ENCODE measurements around the gene STK17B.
A peak's percentile ranks its signal among the peaks of the same experiment; 100 is the strongest.
"Not testable (repeated sequence)": the region's sequence is repeated elsewhere in the genome, so short reads cannot be mapped to it uniquely, and the experiment has no call there.

The STK17B gene

DNA sequence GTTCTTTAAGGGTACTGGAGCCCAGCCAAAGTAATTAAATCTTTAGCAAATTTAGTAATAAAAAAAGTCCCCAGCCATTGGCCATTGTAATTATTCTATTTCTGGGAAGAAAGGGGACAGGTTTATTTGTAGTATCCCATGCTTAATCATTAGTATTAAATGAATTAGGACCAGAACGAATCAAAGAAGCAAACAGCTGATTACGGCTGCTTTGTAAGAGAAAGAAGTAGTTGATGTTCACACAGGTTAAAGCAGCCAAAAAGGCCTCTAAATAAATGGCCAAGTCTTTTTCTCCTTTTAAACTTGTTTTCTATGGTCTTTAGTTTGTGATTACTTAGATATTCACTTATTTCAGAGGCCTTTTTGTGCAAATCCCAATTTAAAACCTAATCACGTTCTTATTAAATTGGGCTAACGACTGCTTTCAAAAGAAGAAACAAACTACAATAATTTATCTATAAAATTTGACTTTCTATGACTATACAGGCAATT, 54.1 kb downstream of the STK17B start:
- H3K27ac Mint-ChIP-seq, result no peak overlapping the region
- peaks cover 3% of the 10 kb centered on the region for H3K36me3 Mint-ChIP-seq
- H3K4me3 Mint-ChIP-seq, result no peak overlapping the region
- peaks cover 13% of the 10 kb centered on the region for H3K4me1 Mint-ChIP-seq
- peaks cover 5% of the 10 kb centered on the region for H3K9me3 Mint-ChIP-seq
- H3K27me3 Mint-ChIP-seq, result no peaks in the 10 kb centered on the region

DNA sequence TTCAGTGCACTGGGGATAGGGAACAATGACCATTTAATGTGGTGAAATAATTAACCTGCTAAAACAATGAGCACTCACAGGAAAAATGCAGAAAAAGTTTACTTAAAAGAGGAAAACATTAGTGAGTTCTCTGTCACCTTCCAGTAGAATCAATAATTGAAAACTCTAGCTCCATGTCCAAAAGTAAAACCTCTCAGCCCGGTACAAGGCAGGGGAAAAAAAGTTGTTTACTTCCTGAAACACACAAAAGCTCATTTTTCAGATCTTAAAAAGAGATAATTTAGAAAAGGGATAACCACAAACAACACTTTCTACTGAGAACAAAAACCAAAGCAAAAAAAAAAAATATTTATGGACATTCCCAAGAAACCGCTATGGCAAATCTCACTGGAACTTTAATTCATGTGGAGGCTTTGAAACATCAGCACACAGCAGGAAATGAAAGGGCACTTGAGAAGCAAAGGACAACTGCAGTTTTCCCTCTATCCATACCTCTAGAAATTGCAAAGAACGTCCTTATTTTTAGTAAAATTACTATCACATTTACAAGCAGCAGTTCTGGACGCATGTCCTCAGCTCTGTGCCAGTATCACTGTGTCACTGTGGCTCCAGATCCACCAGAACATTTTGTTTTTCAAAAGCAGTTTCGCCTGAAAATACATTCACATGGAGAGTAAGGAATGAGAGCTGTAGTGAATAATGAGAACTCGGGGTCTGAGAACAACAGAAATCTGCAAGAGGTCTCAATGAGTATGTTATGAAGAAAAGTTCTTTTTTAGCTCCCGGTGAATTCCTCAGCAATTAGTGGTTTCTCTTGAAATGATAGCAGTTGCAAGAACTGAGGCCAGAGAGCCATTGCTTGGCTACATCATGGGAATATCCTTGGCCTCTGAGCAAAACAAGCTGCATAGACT, 58.1 kb downstream of the STK17B start:
- Mint-ChIP-seq H3K9me3 (no peaks in the 10 kb centered on the region), H3K27ac (no peak overlapping the region), H3K4me1 (peaks cover 17% of the 10 kb centered on the region), H3K36me3 (no peaks in the 10 kb centered on the region), H3K27me3 (no peaks in the 10 kb centered on the region), H3K4me3 (no peak overlapping the region)

DNA sequence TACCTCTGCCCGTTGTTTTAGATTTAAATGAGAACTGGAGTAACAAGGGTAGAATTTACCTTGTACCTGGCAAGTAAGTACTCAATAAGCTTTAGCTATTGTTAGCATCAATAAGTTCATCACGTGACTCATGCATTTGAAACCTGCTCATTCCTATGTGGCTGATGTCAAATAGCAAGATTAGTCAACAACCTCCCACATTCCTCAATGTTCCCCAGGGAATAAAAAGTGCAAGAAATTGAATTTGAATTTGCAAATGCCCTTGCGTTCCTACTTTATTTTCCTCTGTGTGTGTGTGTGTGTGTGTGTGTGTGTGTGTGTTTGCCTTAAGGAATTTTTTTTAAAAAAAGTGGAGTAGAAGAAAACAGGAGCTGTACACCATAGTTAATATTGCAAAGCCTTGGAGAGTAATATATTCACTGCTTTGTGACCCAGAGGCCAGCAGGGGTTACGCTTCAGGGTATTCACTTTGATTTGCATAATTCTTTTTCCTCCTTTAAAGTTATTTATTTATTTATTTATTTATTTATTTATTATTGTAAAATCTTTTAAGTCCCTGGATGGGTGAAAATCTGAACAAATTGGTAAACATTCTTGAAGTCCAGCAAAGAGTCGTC, 58.9 kb downstream of the STK17B start:
- Mint-ChIP-seq H3K4me3 (no peak overlapping the region), H3K27ac (no peak overlapping the region), H3K27me3 (no peaks in the 10 kb centered on the region), H3K9me3 (no peaks in the 10 kb centered on the region), H3K4me1 (peaks cover 17% of the 10 kb centered on the region), H3K36me3 (no peaks in the 10 kb centered on the region)

DNA sequence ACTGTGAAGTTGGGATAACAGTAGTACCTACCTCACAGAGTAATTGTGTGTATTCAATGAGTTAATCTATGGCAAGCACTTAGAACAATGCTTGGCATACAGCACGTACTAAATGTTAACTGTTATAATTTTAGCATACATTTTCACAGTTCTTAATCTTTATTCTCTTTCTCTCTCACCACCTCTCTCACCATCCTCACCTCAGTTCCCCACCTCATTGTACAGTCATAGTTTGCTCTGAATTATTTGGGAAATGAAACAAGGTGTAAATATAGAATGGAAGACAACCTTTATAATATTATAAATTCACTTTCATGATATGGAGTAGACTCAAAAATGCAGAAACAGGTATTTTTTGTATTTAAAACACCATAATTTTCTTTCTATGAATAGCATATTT, 62.8 kb downstream of the STK17B start:
- H3K4me3 Mint-ChIP-seq, result no peak overlapping the region
- H3K36me3 Mint-ChIP-seq, result peaks cover 2% of the 10 kb centered on the region
- H3K4me1 Mint-ChIP-seq, result peaks cover 32% of the 10 kb centered on the region
- H3K9me3 Mint-ChIP-seq, result no peaks in the 10 kb centered on the region
- H3K27ac Mint-ChIP-seq, result no peak overlapping the region
- H3K27me3 Mint-ChIP-seq, result no peaks in the 10 kb centered on the region

DNA sequence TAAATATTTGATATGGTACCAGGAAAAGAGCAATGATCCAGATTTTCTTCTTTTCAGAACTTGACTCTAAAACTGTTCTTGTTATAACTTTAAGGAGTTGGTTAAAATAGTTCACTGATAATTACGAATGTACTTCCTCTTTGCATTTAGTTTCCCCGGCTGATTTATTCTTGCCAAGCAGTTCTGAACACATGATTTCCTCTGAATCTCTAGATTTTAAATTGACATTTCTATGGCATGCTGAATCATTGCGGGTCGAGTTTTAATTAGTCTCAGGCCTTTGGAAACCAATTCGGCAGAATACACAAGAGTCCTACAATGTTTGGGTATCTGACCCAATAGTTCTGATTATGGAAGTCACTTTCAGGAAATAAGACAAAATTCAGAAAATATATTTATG, 65.4 kb downstream of the STK17B start:
- peaks cover 2% of the 10 kb centered on the region for H3K36me3 Mint-ChIP-seq
- no peaks in the 10 kb centered on the region for H3K27me3 Mint-ChIP-seq
- H3K9me3 Mint-ChIP-seq, result peaks cover 5% of the 10 kb centered on the region
- peaks cover 38% of the 10 kb centered on the region for H3K4me1 Mint-ChIP-seq
- peak overlapping the region; percentile 77 for H3K4me3 Mint-ChIP-seq
- H3K27ac Mint-ChIP-seq, result peak overlapping the region; percentile 90

DNA sequence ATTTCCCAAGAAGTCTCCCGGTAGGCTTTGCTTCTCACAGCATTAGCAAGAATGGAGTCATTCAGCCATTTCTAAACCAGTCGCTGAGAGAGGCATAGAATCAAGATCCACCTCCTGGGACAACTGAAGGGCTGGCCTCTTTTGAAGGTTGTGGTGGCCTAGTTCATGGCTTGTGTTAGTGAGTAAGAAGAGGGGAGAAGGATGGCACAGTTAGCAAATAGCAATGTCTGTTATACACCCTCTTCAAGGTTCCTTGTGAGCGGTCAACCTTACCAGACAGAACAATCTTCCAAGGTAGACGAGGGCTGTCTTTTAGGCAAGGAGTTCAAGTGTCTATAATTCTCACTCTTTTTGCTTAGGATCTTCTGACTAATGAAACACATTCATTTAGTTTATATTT, 67.3 kb downstream of the STK17B start:
- H3K27ac Mint-ChIP-seq, result no peak overlapping the region
- H3K36me3 Mint-ChIP-seq, result peaks cover 2% of the 10 kb centered on the region
- H3K4me1 Mint-ChIP-seq, result peaks cover 43% of the 10 kb centered on the region
- H3K27me3 Mint-ChIP-seq, result no peaks in the 10 kb centered on the region
- H3K4me3 Mint-ChIP-seq, result no peak overlapping the region
- H3K9me3 Mint-ChIP-seq, result peaks cover 5% of the 10 kb centered on the region

DNA sequence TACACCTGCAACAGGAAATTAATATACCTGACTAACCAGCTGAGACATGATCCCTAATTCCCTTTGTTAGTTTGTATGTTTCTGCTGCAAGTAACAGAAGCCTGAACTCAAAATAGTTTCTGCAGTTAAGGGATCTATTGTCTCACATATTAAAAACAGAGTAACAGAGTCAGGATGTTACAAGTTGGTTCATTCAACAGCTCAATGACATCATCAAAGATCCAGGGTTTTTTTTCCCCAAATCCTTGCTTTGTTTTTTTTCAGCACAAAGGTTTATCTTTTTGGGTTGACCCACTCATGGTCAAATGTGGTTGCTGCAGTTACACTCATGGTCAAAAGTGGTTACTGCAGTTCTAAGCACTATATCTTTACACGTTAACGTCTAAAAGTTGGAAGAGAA, 67.8 kb downstream of the STK17B start:
- peaks cover 2% of the 10 kb centered on the region for H3K36me3 Mint-ChIP-seq
- peaks cover 43% of the 10 kb centered on the region for H3K4me1 Mint-ChIP-seq
- no peak overlapping the region for H3K27ac Mint-ChIP-seq
- H3K4me3 Mint-ChIP-seq, result no peak overlapping the region
- no peaks in the 10 kb centered on the region for H3K27me3 Mint-ChIP-seq
- peaks cover 5% of the 10 kb centered on the region for H3K9me3 Mint-ChIP-seq

DNA sequence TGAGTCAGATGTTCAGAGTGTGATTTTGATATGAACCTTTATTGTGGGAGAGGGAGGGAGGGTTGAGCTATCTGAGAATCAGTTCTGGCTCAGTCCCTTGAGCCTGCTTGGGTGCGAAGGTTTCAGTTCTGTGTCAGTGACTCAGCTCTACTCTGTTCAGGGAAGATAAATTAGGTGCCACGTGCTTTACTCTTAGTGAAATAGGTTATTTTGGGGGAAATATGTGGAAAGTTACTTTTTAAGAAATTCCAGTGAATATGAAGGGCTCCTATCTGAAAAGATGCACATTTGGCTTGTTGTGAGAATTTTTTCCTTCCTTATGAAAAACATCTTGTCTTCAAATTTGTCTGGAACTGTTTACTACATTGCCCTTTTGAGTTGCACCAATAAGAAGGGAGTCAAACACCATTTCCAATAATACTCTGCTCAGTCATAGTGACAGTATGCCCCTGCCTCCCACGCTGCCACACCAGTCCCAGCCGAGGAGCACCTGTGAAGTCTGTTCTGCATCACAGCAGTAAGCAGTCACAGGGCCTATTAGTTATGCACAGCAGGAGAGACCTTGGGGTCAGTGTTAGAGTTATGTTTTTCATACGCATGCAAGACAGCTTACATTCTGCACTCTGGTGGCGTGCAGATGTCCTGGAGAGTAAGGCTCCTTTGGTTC, 69.9 kb downstream of the STK17B start:
- Mint-ChIP-seq H3K27me3 (no peaks in the 10 kb centered on the region), H3K27ac (peak overlapping the region; percentile 66), H3K9me3 (peaks cover 5% of the 10 kb centered on the region), H3K4me1 (peaks cover 40% of the 10 kb centered on the region), H3K4me3 (no peak overlapping the region), H3K36me3 (no peaks in the 10 kb centered on the region)

DNA sequence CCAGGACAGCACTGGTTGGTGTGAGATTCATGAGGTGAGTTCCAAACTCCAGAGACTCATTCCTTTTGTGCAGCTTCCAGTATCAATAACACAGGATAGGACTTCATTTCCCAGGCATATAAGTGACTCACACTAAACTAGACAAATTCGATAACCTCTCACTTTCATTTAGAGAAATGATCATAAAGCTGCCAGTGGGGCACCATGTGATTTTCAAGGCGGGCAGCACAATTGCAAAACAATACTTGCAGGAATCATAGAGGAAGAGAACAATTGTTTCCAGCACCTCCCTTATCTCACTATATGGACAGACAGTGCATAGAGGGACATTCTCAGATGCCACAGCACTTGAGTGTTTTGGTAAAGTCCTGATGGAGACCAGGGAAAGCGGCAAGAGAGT, 71.5 kb downstream of the STK17B start:
- peaks cover 26% of the 10 kb centered on the region for H3K4me1 Mint-ChIP-seq
- H3K27me3 Mint-ChIP-seq, result no peaks in the 10 kb centered on the region
- no peak overlapping the region for H3K27ac Mint-ChIP-seq
- no peaks in the 10 kb centered on the region for H3K36me3 Mint-ChIP-seq
- H3K9me3 Mint-ChIP-seq, result peaks cover 5% of the 10 kb centered on the region
- no peak overlapping the region for H3K4me3 Mint-ChIP-seq

DNA sequence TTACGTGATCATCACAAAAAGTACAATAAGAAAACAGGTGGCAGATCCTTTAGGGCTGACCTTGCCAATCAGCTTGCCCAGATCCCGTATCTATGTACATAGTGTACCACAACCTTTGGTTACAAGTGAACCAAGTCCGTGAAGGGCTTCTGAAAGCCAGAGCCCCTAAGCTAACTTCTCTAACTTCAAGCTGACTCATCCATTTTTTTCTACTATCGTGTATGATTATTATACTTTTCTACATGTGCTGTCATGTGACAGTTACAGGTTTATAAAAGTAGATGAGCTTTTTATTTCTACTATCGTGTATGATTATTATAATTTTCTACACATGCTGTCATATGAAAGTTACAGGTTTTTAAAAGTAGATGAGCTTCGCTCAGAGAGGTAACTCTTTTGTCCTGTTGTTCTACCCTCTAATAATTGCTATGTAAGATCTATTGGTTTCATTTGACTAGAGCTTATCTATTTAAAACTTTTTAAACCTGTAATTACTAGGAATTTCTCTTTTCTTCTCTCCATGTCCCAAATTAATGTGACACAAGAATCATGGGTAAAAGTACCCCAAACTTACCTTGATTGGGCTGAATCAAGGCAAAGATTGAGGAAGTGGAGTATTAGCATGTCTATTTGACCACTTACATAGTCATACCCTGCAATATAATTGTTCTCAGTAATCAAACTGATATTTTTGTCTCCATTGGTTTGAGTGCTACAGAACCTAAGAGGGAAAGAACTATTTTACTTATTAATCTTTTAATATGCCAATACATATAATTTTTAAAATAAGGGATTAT, 73.3 kb downstream of the STK17B start:
- Mint-ChIP-seq H3K27ac (no peak overlapping the region), H3K4me3 (no peak overlapping the region), H3K4me1 (peaks cover 24% of the 10 kb centered on the region), H3K27me3 (no peaks in the 10 kb centered on the region), H3K9me3 (peaks cover 10% of the 10 kb centered on the region), H3K36me3 (peaks cover 8% of the 10 kb centered on the region)

DNA sequence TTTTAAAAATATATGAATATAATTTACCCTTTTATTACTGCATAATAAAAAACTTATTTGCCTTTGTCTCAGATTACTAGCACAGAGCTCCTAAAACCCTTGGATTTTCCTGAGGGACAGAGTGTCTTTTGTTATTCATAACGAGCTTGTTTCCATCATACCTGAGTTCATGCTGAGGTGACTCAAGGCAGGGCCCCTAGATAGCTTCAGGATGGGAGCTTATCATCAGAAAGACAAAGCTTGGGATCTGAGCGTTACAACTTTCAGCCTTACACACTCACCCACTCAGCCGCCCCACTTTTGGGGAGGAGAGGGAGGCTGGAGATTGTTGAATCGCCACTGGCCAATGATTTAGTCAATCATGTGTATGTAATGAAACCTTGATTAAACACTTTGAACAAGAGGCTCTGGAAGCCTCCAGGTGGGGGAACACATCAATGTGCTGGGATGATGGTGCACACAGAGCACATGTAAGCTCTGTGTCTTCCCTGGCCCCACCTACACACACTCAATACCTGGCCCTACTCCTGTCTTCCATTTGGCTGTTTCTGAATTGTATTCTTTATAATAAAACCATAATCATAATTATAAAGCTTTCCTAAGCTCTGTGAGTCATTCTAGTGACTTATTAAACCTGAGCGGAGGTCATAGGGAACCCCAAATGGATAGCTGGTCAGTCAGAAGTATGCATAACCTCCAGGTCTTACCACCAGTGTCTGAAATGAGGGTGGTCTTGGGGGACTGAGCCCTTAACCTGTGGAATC, 74.2 kb downstream of the STK17B start:
- no peaks in the 10 kb centered on the region for H3K27me3 Mint-ChIP-seq
- H3K9me3 Mint-ChIP-seq, result peaks cover 5% of the 10 kb centered on the region
- H3K27ac Mint-ChIP-seq, result no peak overlapping the region
- no peak overlapping the region for H3K4me3 Mint-ChIP-seq
- H3K4me1 Mint-ChIP-seq, result peaks cover 15% of the 10 kb centered on the region
- peaks cover 9% of the 10 kb centered on the region for H3K36me3 Mint-ChIP-seq

DNA sequence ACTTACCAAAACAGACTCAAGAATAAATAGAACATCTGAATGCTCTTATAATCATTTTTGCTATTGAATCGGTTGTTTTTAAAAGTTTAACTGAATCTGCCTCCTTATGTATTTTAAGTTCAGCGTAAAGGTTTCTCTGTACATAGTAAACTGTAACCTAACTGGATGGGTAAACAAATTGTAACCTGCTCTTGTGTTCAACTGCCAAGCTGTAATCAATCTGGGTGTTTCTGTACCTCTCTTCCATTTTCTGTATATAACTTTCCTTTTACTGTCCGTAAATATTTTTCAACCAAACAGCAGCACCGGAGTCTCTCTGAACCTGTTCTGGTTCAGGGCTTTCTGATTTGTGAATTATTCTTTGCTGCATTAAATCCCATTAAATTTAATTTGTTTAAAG, 75.1 kb downstream of the STK17B start:
- Mint-ChIP-seq H3K4me1 (peaks cover 9% of the 10 kb centered on the region), H3K9me3 (peaks cover 5% of the 10 kb centered on the region), H3K4me3 (no peak overlapping the region), H3K27me3 (no peaks in the 10 kb centered on the region), H3K27ac (no peak overlapping the region), H3K36me3 (peaks cover 10% of the 10 kb centered on the region)

DNA sequence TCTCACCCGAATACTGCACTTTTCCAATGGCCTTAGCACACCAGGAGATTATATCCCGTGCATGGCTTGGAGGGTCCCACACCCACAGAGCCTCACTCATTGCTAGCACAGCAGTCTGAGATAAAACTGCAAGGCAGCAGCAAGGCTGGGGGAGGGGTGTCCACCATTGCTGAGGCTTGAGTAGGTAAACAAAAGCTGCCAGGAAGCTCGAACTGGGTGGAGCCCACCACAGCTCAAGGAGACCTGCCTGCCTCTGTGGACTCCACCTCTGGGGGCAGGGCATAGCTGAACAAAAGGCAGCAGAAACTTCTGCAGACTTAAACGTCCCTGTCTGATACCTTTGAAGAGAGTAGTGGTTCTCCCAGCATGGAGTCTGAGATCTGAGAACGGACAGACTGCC, 81.9 kb downstream of the STK17B start:
- Mint-ChIP-seq H3K36me3 (peaks cover 15% of the 10 kb centered on the region), H3K4me1 (peaks cover 18% of the 10 kb centered on the region), H3K9me3 (peaks cover 14% of the 10 kb centered on the region)
- H3K4me3 Mint-ChIP-seq, H3K27ac Mint-ChIP-seq, H3K27me3 Mint-ChIP-seq: not testable (repeated sequence)

DNA sequence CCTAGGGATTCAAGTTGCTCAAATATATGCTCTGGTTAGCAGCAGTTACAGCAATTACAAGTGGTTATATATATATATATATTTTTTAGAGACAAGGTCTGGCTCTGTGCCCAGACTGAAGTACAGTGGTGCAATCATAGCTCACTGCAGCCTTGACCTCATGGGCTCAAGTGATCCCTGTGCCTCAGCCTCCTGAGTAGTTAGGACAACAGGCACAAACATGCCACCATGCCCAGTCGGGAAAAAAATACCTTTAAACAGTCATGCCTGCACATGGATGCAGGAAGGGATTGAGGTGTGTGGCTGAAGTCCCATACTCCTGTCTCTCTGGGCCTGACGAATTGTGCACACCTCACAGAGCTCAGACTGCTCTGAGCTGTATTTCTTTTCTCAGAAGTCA, 83.2 kb downstream of the STK17B start:
- Mint-ChIP-seq H3K36me3 (peaks cover 9% of the 10 kb centered on the region), H3K4me3 (no peak overlapping the region), H3K27ac (no peak overlapping the region), H3K4me1 (peaks cover 18% of the 10 kb centered on the region), H3K9me3 (peaks cover 11% of the 10 kb centered on the region), H3K27me3 (no peaks in the 10 kb centered on the region)
